Psoas muscle (tissue), 8 donors: ENCODE data around the gene ATP9B. TPM values are rescaled to one million over a fixed set of nuclear protein-coding genes. Genes with fewer than 3 reads are reported as not detected.
A peak's percentile ranks its signal among the peaks of the same experiment; 100 is the strongest.

Experiments
- ATAC-seq, 4 donors: fragments of 200-7000 bp; cut with Tn5 transposase; one replicate each; pipeline ENCODE4 v1.9.1; 2020; ENCODE audit warnings: moderate library complexity in 3 of 4, mild to moderate bottlenecking in 2 of 4
- DNase-seq, 2 donors: peaks; one replicate each; pipeline ENCODE4 v3.0.0-alpha.2; 2020
- H3K27ac ChIP-seq: fragments of 200-600 bp; one replicate; pipeline ENCODE4 v1.8.0; 2022
- H3K27me3 ChIP-seq, 3 donors: fragments of 200-600 bp in 1 of 3; one replicate each; pipeline versions ENCODE4 v1.6.1 to v1.8.0; 2013 to 2022; ENCODE audit warnings: low read length in 2 of 3, mild to moderate bottlenecking in 2 of 3, moderate library complexity in 1 of 3; ENCODE audit not compliant: insufficient read depth in 3 of 3
- H3K36me3 ChIP-seq, 2 donors: fragments of 200-600 bp in 1 of 2; one replicate each; pipeline versions ENCODE4 v1.6.1 to v1.8.0; 2013 to 2022; ENCODE audit warnings: low read depth in 1 of 2, mild to moderate bottlenecking in 1 of 2, moderate library complexity in 1 of 2; ENCODE audit not compliant: insufficient read depth in 1 of 2
- H3K4me1 ChIP-seq: fragments of 200-600 bp; one replicate; pipeline ENCODE4 v1.8.0; 2022
- H3K4me3 ChIP-seq: fragments of 200-600 bp; one replicate; pipeline ENCODE4 v1.8.0; 2022; ENCODE audit warnings: mild to moderate bottlenecking
- H3K9me3 ChIP-seq: fragments of 200-600 bp; one replicate; pipeline ENCODE4 v1.8.0; 2022
- CTCF ChIP-seq: fragments of 200-600 bp; IDR thresholded peaks from one replicate; pipeline ENCODE4 v1.8.0; 2022; ENCODE audit warnings: antibody characterized with exemption
- WGBS, 3 donors: extraction: QIAGEN DNeasy Blood & Tissue Kit; methylation state at CpG; one replicate each; pipeline versions ENCODE4 v1.1.6 to v1.1.7; 2013; 5-methylcytosine and 5-hydroxymethylcytosine counted together
- intact Hi-C, 2 donors: fragments of 100-400 bp; cut with DNase I; formaldehyde crosslinking; loops; one replicate each; pipeline versions ENCODE4 v1.11.0 to v1.14.2; 2022
- polyA plus RNA-seq, 3 donors: library from polyadenylated mRNA; stranded (reverse); fragments of 200-250 nt; gene quantifications; one replicate each; pipeline ENCODE4 v1.2.3, GENCODE V29; 2013
- total RNA-seq, 4 donors: library from RNA; stranded (reverse); fragmentation: NEBNext Ultra II Directional in 2 of 4; extraction: Animal tissue kit (Norgen Biotek cat#: 25700) in 2 of 4; gene quantifications; one replicate each; pipeline versions ENCODE4 v1.2.1 to v1.2.4, GENCODE V29; 2021 to 2023
- donor health status: healthy with polysubstance abuse.
- donor health status: DM: no; HTN: no; CAD: no; lungs with moderate emphysema.
- donor health status: Bipolar disorder and iron deficiency.
- donor health status: healthy.
- donor health status: DM: yes; HTN: yes; CAD: no.
- donor health status: DM: no; HTN: no; CAD: no.
- donor health status: DM: no; HTN: no; CAD: no.
- donor health status: DM: yes; HTN: yes; CAD: no.

The ATP9B gene
- total and polyA plus RNA-seq, 7 donors: 5.0 to 22.1 (median 9.8) TPM

GRCh38 chr18:79424880-79425568, 355.8 kb downstream of the ATP9B start:
- Histone ChIP-seq H3K4me3 (no peak overlapping the region), H3K36me3 (peaks cover 0 to 17% of the 10 kb centered on the region in 2 donors), H3K27ac (no peak overlapping the region), H3K27me3 (no peaks in the 10 kb centered on the region), H3K9me3 (no peaks in the 10 kb centered on the region), H3K4me1 (peaks cover 21% of the 10 kb centered on the region)
- DNase-seq: no peak
- WGBS, 3 donors: 90 to 94% (median 90%) methylated on average over 19 of the region's 19 CpGs
- TF ChIP-seq CTCF: no peak
- intact Hi-C loops: no loop called here
- no peak for ATAC-seq

GRCh38 chr18:79425569-79425886, 356.3 kb downstream of the ATP9B start:
- peaks cover 0 to 17% of the 10 kb centered on the region in 2 donors for H3K36me3 ChIP-seq
- H3K27me3 ChIP-seq: no peaks in the 10 kb centered on the region
- peaks cover 21% of the 10 kb centered on the region for H3K4me1 ChIP-seq
- WGBS, 3 donors: 82 to 90% (median 87%) methylated on average over 12 of the region's 12 CpGs
- no peak overlapping the region for H3K27ac ChIP-seq
- no peak for TF ChIP-seq CTCF
- no peak overlapping the region for H3K4me3 ChIP-seq
- intact Hi-C loops: no loop called here
- no peak for DNase-seq
- H3K9me3 ChIP-seq: no peaks in the 10 kb centered on the region
- no peak for ATAC-seq

GRCh38 chr18:79426376-79427300, 357.4 kb downstream of the ATP9B start:
- Histone ChIP-seq H3K4me3 (no peak overlapping the region), H3K27me3 (no peaks in the 10 kb centered on the region), H3K4me1 (peaks cover 21% of the 10 kb centered on the region), H3K36me3 (peaks cover 0 to 15% of the 10 kb centered on the region in 2 donors), H3K27ac (no peak overlapping the region), H3K9me3 (no peaks in the 10 kb centered on the region)
- ATAC-seq (no peak), DNase-seq (no peak)
- intact Hi-C loops: no loop called here
- WGBS, 3 donors: 79 to 87% (median 83%) methylated on average over 37 of the region's 37 CpGs
- no peak for TF ChIP-seq CTCF

GRCh38 chr18:79427368-79428225, 358.4 kb downstream of the ATP9B start:
- Histone ChIP-seq H3K9me3 (no peaks in the 10 kb centered on the region), H3K36me3 (peaks cover 0 to 11% of the 10 kb centered on the region in 2 donors), H3K4me3 (no peak overlapping the region), H3K4me1 (peaks cover 21% of the 10 kb centered on the region), H3K27me3 (no peaks in the 10 kb centered on the region), H3K27ac (no peak overlapping the region)
- TF ChIP-seq CTCF: no peak
- DNase-seq: no peak
- WGBS, 3 donors: 66 to 70% (median 70%) methylated on average over 26 to 29 of the region's 29 CpGs
- intact Hi-C loops: no loop called here
- ATAC-seq: peak in 1 of 4 donors; percentile 14

Other genes starting within 250 kb of the ATP9B start
- gene SALL3, start 89.6 kb upstream of the ATP9B start, total RNA-seq: under 1 TPM in 1 of 4 donors, not detected in 3; 0.32 TPM
- gene SALL3, start 89.6 kb upstream of the ATP9B start, polyA plus RNA-seq: under 1 TPM in 1 of 3 donors, not detected in 2; 0.01 TPM